ENCODE results near the gene MID1IP1.

DNA sequence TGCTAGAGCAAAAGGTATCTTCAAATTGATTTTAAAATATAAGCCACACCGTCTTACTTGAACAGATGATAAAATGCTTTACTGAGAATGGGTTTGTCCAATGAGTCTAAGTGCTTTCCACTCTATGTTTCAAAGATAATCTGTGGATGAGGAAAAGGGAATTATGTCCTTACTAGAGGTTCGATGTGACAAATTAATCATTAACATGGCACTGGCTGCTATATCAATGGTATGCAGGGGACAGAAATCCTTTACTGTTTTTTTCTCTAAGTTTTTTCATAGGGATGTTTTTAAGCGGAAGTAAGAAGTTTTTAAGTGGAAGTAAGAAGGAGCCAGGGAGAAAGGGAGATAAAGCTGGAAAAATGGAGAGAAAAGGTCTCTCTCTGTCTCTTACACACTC is 38.0 kb downstream of the MID1IP1 start:
- TF ChIP-seq, protein P1, sequence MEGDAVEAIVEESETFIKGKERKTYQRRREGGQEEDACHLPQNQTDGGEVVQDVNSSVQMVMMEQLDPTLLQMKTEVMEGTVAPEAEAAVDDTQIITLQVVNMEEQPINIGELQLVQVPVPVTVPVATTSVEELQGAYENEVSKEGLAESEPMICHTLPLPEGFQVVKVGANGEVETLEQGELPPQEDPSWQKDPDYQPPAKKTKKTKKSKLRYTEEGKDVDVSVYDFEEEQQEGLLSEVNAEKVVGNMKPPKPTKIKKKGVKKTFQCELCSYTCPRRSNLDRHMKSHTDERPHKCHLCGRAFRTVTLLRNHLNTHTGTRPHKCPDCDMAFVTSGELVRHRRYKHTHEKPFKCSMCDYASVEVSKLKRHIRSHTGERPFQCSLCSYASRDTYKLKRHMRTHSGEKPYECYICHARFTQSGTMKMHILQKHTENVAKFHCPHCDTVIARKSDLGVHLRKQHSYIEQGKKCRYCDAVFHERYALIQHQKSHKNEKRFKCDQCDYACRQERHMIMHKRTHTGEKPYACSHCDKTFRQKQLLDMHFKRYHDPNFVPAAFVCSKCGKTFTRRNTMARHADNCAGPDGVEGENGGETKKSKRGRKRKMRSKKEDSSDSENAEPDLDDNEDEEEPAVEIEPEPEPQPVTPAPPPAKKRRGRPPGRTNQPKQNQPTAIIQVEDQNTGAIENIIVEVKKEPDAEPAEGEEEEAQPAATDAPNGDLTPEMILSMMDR (IDR thresholded peaks at IDR 0.05): no peak
- TF ChIP-seq POLR2AphosphoS5 (IDR thresholded peaks at IDR 0.05): no peak
- no peak for TF ChIP-seq POLR2A (IDR thresholded peaks at IDR 0.05)
- no peak for TF ChIP-seq EP300 (IDR thresholded peaks at IDR 0.05; ENCODE audit: low read depth)

Measured in transverse colon (tissue), 4 donors.